HG02623 (cell line): ENCODE measurements around the gene KLK4.

Source experiments
- ATAC-seq: cut with Tn5 transposase; IDR thresholded peaks from one replicate; pipeline ENCODE4 v1.9.1; 2021; ENCODE audit warnings: moderate library complexity; ENCODE audit not compliant: unreplicated experiment

Gene KLK4

DNA sequence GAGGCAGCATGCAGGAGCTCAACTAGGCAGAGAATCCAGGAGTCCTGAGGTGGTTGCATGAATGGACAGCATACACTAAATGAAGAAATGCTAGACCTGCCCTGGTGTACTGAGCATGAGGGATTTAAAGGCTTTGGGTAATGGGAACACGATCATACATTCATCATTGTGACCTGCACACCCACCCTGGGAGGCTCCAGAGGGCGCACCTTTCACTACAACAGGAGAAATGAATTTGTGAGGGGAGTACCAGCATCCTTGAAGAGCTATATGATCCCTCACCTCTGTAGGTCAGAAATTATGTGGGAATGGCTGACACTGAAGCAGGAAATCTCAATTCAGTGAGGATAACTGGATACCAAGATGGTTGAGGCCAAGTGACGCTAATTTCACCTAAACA lies 29.0 kb downstream of the KLK4 start:
- no peak for ATAC-seq

DNA sequence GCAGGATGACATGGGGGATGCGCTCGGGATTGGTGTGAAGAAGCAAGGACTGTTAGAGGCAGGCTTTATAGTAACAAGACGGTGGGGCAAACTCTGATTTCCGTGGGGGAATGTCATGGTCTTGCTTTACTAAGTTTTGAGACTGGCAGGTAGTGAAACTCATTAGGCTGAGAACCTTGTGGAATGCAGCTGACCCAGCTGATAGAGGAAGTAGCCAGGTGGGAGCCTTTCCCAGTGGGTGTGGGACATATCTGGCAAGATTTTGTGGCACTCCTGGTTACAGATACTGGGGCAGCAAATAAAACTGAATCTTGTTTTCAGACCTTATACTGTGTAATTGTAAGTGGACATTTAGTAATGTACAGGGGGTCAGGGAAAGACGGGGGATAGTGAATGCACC lies 31.0 kb downstream of the KLK4 start:
- ATAC-seq, result no peak

DNA sequence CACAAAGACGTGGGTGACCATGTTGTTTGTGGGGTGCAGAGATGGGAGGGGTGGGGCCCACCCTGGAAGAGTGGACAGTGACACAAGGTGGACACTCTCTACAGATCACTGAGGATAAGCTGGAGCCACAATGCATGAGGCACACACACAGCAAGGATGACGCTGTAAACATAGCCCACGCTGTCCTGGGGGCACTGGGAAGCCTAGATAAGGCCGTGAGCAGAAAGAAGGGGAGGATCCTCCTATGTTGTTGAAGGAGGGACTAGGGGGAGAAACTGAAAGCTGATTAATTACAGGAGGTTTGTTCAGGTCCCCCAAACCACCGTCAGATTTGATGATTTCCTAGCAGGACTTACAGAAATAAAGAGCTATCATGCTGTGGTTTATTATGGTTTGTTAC lies 32.3 kb downstream of the KLK4 start:
- ATAC-seq, result no peak

DNA sequence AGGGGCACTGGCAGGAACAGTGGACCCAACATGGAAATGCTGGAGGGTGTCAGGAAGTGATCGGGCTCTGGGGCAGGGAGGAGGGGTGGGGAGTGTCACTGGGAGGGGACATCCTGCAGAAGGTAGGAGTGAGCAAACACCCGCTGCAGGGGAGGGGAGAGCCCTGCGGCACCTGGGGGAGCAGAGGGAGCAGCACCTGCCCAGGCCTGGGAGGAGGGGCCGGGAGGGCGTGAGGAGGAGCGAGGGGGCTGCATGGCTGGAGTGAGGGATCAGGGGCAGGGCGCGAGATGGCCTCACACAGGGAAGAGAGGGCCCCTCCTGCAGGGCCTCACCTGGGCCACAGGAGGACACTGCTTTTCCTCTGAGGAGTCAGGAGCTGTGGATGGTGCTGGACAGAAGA lies 33.9 kb downstream of the KLK4 start:
- ATAC-seq, result no peak

DNA sequence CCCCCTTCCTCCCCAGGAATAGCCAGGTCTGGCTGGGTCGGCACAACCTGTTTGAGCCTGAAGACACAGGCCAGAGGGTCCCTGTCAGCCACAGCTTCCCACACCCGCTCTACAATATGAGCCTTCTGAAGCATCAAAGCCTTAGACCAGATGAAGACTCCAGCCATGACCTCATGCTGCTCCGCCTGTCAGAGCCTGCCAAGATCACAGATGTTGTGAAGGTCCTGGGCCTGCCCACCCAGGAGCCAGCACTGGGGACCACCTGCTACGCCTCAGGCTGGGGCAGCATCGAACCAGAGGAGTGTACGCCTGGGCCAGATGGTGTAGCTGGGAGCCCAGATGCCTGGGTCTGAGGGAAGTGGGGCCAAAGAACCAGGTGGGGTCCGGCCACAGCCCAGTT lies 34.7 kb downstream of the KLK4 start:
- no peak for ATAC-seq

DNA sequence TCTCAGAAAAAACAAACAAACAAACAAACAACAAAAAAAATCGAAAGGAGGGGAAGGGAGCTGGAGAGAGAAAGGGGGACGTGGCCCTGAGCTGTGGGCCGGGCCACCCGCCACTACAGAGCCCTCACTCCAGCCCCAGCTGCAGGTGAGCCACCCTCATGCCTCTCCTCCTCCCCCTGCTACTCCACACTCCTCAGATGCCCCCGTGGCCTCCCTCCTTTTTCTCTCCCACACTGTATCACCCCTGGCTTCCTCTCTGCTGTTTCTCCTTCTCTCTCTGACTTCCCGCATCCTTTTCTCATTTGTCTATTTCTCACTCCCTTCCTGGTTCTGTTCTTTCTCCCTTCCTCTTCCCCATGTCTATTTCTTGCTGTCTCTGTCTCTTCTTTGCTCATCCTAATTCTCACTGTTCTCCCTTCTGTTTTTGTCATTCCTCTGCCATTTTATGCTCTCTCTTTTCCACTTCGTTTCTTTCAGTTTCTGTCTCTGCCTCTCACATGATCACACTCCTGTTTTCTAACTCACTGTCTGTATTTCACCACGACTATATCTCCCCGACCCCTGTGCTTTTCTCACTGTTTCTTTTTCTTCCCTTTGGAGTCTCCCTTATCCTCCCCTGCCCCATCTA lies 35.3 kb downstream of the KLK4 start:
- no peak for ATAC-seq

DNA sequence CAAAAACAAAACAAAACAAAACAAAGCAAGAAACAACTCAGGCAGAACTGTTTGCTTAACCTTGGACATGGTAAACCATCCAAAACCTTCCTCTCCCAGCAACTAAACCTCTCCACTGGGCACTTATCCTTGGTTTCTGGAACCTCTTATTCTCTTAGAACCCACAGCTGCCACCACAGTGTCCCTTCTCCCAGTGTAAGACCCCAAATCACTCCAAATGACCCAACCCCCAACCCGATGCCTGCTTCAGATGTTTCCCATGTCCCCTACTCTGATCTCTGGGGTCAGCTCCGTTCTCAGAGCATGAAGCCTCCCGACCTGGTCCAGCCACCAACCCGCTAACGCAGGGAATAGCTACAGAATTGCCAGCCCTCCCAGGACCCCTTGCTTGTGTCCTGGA lies 37.0 kb downstream of the KLK4 start:
- no peak for ATAC-seq

DNA sequence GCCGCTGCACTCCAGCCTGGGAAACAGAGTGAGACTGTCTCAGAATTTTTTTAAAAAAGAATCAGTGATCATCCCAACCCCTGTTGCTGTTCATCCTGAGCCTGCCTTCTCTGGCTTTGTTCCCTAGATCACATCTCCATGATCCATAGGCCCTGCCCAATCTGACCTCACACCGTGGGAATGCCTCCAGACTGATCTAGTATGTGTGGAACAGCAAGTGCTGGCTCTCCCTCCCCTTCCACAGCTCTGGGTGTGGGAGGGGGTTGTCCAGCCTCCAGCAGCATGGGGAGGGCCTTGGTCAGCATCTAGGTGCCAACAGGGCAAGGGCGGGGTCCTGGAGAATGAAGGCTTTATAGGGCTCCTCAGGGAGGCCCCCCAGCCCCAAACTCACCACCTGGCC lies 38.1 kb downstream of the KLK4 start, which contains the start of gene KLK2:
Gene KLK2 (plus strand): TSS at position 384 of the 400 bp plus-strand sequence. CDS start 35 bp downstream, outside the sequence.
- ATAC-seq, result no peak

DNA sequence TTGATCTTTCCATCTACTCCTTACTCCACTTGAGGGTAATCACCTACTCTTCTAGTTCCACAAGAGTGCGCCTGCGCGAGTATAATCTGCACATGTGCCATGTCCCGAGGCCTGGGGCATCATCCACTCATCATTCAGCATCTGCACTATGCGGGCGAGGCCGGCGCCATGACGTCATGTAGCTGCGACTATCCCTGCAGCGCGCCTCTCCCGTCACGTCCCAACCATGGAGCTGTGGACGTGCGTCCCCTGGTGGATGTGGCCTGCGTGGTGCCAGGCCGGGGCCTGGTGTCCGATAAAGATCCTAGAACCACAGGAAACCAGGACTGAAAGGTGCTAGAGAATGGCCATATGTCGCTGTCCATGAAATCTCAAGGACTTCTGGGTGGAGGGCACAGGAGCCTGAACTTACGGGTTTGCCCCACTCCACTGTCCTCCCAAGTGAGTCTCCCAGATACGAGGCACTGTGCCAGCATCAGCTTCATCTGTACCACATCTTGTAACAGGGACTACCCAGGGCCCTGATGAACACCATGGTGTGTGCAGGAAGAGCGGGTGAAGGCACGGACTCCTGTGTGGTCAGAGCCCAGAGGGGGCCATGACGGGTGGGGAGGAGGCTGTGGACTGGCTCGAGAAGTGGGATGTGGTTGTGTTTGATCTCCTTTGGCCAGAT lies 40.6 kb downstream of the KLK4 start:
- ATAC-seq, result no peak

DNA sequence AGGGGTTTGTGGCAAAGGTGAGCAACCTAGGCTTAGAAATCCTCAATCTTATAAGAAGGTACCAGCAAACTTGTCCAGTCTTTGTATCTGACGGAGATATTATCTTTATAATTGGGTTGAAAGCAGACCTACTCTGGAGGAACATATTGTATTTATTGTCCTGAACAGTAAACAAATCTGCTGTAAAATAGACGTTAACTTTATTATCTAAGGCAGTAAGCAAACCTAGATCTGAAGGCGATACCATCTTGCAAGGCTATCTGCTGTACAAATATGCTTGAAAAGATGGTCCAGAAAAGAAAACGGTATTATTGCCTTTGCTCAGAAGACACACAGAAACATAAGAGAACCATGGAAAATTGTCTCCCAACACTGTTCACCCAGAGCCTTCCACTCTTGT lies 41.7 kb downstream of the KLK4 start:
- no peak for ATAC-seq

DNA sequence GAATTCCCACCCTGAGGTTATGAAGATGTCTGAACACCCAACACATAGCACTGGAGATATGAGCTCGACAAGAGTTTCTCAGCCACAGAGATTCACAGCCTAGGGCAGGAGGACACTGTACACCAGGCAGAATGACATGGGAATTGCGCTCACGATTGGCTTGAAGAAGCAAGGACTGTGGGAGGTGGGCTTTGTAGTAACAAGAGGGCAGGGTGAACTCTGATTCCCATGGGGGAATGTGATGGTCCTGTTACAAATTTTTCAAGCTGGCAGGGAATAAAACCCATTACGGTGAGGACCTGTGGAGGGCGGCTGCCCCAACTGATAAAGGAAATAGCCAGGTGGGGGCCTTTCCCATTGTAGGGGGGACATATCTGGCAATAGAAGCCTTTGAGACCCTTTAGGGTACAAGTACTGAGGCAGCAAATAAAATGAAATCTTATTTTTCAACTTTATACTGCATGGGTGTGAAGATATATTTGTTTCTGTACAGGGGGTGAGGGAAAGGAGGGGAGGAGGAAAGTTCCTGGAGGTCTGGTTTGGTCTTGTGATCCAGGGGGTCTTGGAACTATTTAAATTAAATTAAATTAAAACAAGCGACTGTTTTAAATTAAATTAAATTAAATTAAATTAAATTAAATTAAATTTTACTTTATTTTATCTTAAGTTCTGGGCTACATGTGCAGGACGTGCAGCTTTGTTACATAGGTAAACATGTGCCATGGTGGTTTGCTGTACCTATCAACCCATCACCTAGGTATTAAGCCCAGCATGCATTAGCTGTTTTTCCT lies 49.5 kb downstream of the KLK4 start:
- ATAC-seq, result no peak

DNA sequence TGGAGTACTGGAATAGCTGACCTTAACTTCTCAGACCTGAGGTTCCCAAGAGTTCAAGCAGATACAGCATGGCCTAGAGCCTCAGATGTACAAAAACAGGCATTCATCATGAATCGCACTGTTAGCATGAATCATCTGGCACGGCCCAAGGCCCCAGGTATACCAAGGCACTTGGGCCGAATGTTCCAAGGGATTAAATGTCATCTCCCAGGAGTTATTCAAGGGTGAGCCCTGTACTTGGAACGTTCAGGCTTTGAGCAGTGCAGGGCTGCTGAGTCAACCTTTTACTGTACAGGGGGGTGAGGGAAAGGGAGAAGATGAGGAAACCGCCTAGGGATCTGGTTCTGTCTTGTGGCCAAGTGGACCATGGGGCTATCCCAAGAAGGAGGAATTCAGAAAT lies 50.2 kb downstream of the KLK4 start:
- no peak for ATAC-seq

DNA sequence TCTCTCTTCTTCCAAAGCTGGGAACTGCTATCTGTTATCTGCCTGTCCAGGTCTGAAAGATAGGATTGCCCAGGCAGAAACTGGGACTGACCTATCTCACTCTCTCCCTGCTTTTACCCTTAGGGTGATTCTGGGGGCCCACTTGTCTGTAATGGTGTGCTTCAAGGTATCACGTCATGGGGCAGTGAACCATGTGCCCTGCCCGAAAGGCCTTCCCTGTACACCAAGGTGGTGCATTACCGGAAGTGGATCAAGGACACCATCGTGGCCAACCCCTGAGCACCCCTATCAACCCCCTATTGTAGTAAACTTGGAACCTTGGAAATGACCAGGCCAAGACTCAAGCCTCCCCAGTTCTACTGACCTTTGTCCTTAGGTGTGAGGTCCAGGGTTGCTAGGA lies 51.3 kb downstream of the KLK4 start:
- no peak for ATAC-seq

DNA sequence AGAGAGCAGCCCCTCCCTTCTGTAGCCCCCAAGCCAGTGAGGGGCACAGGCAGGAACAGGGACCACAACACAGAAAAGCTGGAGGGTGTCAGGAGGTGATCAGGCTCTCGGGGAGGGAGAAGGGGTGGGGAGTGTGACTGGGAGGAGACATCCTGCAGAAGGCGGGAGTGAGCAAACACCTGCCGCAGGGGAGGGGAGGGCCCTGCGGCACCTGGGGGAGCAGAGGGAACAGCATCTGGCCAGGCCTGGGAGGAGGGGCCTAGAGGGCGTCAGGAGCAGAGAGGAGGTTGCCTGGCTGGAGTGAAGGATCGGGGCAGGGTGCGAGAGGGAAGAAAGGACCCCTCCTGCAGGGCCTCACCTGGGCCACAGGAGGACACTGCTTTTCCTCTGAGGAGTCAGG lies 52.3 kb downstream of the KLK4 start:
- no peak for ATAC-seq

DNA sequence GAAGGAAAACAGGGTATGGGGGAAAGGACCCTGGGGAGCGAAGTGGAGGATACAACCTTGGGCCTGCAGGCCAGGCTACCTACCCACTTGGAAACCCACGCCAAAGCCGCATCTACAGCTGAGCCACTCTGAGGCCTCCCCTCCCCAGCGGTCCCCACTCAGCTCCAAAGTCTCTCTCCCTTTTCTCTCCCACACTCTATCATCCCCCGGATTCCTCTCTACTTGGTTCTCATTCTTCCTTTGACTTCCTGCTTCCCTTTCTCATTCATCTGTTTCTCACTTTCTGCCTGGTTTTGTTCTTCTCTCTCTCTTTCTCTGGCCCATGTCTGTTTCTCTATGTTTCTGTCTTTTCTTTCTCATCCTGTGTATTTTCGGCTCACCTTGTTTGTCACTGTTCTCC lies 53.8 kb downstream of the KLK4 start:
- ATAC-seq, result no peak
